ENCODE measurements around the gene RNF114. TPM values are rescaled to one million over a fixed set of nuclear protein-coding genes. Genes with fewer than 3 reads are reported as not detected.

The RNF114 gene
- total RNA-seq, 1 donor from 2014 or later: 62.7 TPM

DNA sequence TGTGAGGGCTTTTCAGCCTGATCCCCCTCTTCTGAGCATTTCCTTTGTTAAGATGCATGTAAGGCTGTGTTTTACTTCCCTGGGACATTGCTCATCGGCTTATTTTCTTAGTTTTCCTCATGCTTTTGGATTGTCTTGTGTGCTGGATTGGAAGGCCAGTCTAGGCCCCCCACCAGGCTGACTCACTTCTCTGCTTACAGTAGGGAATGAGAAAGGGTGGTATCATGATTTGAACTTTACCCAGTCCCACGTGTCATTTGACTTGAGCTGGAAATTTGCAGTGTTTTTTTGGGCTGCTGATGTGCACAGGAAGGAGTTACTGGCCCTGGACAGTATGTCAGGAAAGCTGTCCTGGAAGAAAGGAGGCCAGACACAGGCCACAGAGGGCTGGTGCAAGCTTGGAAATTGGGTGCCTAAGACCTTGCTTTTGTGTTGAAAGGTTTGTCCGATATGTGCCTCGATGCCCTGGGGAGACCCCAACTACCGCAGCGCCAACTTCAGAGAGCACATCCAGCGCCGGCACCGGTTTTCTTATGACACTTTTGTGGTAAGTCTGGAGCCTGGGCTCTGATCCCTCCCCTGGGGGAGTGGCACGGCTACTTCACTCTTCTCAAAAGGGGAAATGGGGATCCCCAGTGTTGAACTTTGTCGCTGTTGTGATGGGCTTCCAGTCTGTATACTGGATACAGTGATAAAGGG, 12.8 kb downstream of the RNF114 start:
- Histone ChIP-seq H3K36me3 (ENCODE audit: insufficient read depth, low read length) (peaks cover 41% of the 10 kb centered on the region), H3K79me2 (ENCODE audit: insufficient read depth, low read length) (peaks cover 41% of the 10 kb centered on the region), H4K20me1 (ENCODE audit: insufficient read depth, low read length) (peaks cover 4% of the 10 kb centered on the region), H3K27ac (ENCODE audit: low read depth, low read length) (peak overlapping the region; percentile 99), H3K9me3 (ENCODE audit: insufficient read depth, low read depth, low read length) (no peaks in the 10 kb centered on the region), H2AFZ (ENCODE audit: low read depth, low read length) (no peak overlapping the region), H3K27me3 (ENCODE audit: insufficient read depth, low read length) (no peaks in the 10 kb centered on the region), H3K4me1 (ENCODE audit: insufficient read depth, low read length) (peaks cover 41% of the 10 kb centered on the region), H3K4me2 (ENCODE audit: low read length) (peak overlapping the region; percentile 68), H3K9ac (ENCODE audit: low read length) (peak overlapping the region; percentile 86), H3K4me3 (ENCODE audit: insufficient read depth, low read depth, low read length) (no peak overlapping the region)
- TF ChIP-seq EZH2 (IDR thresholded peaks at IDR 0.05; ENCODE audit: insufficient read depth, low read length): no peak
- TF ChIP-seq, protein P1, sequence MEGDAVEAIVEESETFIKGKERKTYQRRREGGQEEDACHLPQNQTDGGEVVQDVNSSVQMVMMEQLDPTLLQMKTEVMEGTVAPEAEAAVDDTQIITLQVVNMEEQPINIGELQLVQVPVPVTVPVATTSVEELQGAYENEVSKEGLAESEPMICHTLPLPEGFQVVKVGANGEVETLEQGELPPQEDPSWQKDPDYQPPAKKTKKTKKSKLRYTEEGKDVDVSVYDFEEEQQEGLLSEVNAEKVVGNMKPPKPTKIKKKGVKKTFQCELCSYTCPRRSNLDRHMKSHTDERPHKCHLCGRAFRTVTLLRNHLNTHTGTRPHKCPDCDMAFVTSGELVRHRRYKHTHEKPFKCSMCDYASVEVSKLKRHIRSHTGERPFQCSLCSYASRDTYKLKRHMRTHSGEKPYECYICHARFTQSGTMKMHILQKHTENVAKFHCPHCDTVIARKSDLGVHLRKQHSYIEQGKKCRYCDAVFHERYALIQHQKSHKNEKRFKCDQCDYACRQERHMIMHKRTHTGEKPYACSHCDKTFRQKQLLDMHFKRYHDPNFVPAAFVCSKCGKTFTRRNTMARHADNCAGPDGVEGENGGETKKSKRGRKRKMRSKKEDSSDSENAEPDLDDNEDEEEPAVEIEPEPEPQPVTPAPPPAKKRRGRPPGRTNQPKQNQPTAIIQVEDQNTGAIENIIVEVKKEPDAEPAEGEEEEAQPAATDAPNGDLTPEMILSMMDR (IDR thresholded peaks at IDR 0.05; ENCODE audit: insufficient read depth, low read depth, low read length): no peak
- H3K27ac Mint-ChIP-seq (ENCODE audit: unreplicated experiment): peak overlapping the region; percentile 92
- peaks cover 14% of the 10 kb centered on the region for H3K4me1 Mint-ChIP-seq (ENCODE audit: low read depth, unreplicated experiment)
- H3K4me3 Mint-ChIP-seq (ENCODE audit: unreplicated experiment): peak overlapping the region; percentile 1
- H3K9me3 Mint-ChIP-seq (ENCODE audit: unreplicated experiment): no peaks in the 10 kb centered on the region
- H3K27me3 Mint-ChIP-seq (ENCODE audit: low read depth, unreplicated experiment): no peaks in the 10 kb centered on the region
- H3K36me3 Mint-ChIP-seq (ENCODE audit: low read depth, unreplicated experiment): peaks cover 37% of the 10 kb centered on the region
- FAIRE-seq (peak; percentile 5), DNase-seq (ENCODE audit: low read depth) (peak; percentile 97)

DNA sequence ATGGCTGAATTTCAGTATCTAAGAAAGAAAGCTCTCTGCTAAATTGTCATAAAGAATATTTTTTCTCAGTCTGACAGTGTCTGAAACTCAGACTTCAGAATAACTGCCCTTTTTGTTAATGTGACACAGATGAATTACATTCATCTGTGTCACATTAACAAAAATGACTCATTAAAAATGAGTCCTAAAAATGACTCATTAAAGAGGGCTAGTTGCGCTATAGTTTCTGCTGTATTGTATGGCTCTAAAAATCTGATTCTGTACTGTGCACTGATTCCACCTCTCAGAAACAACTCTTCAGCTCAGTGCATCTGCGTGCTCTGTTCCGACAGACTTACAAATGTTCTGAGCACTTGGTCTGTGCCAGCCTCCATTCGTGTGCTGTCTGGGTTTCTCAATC, 15.0 kb downstream of the RNF114 start:
- H3K4me1 ChIP-seq (ENCODE audit: insufficient read depth, low read length): peaks cover 41% of the 10 kb centered on the region
- FAIRE-seq: no peak

More for the DNA sequence above, 15.0 kb downstream of the RNF114 start:
- peaks cover 38% of the 10 kb centered on the region for H3K36me3 Mint-ChIP-seq (ENCODE audit: low read depth, unreplicated experiment)
- peaks cover 32% of the 10 kb centered on the region for H3K36me3 ChIP-seq (ENCODE audit: insufficient read depth, low read length)
- H3K4me3 ChIP-seq (ENCODE audit: insufficient read depth, low read depth, low read length): peak overlapping the region; percentile 1
- H3K27me3 Mint-ChIP-seq (ENCODE audit: low read depth, unreplicated experiment): no peaks in the 10 kb centered on the region
- no peak overlapping the region for H2AFZ ChIP-seq (ENCODE audit: low read depth, low read length)
- H3K9me3 ChIP-seq (ENCODE audit: insufficient read depth, low read depth, low read length): no peaks in the 10 kb centered on the region
- no peaks in the 10 kb centered on the region for H3K9me3 Mint-ChIP-seq (ENCODE audit: unreplicated experiment)
- H3K27ac Mint-ChIP-seq (ENCODE audit: unreplicated experiment): peak overlapping the region; percentile 3
- H3K79me2 ChIP-seq (ENCODE audit: insufficient read depth, low read length): peaks cover 29% of the 10 kb centered on the region
- H4K20me1 ChIP-seq (ENCODE audit: insufficient read depth, low read length): no peaks in the 10 kb centered on the region
- H3K4me2 ChIP-seq (ENCODE audit: low read length): peak overlapping the region; percentile 65
- H3K4me1 Mint-ChIP-seq (ENCODE audit: low read depth, unreplicated experiment): peaks cover 14% of the 10 kb centered on the region
- peak overlapping the region; percentile 99 for H3K27ac ChIP-seq (ENCODE audit: low read depth, low read length)
- no peaks in the 10 kb centered on the region for H3K27me3 ChIP-seq (ENCODE audit: insufficient read depth, low read length)
- TF ChIP-seq, protein P1 (IDR thresholded peaks at IDR 0.05; ENCODE audit: insufficient read depth, low read depth, low read length): no peak
- no peak for TF ChIP-seq EZH2 (IDR thresholded peaks at IDR 0.05; ENCODE audit: insufficient read depth, low read length)
- H3K4me3 Mint-ChIP-seq (ENCODE audit: unreplicated experiment): no peak overlapping the region
- DNase-seq (ENCODE audit: low read depth): peak; percentile 74
- peak overlapping the region; percentile 72 for H3K9ac ChIP-seq (ENCODE audit: low read length)
